ENCODE measurements around the gene FHIT. TPM values are rescaled to one million over a fixed set of nuclear protein-coding genes. Genes with fewer than 3 reads are reported as not detected.

FHIT gene
- total and polyA plus RNA-seq, 7 donors: 2.4 to 10.2 (median 6.1) TPM

- intact Hi-C loops (cut with DNase I): no loop called here
- DNase-seq: no peak
- 84 to 92% methylated on average over 4 of the region's 4 CpGs for WGBS, 2 donors
These were observed 4.1 kb downstream of the FHIT start for GRCh38 chr3:61247191-61247590.

GRCh38 chr3:61239871-61240270 is 11.4 kb downstream of the FHIT start:
- DNase-seq: no peak
- TF ChIP-seq CTCF (IDR thresholded peaks at IDR 0.05): no peak
- no peak for TF ChIP-seq POLR2A (IDR thresholded peaks at IDR 0.05)
- no peak for TF ChIP-seq POLR2AphosphoS5 (IDR thresholded peaks at IDR 0.05)
- no peak for TF ChIP-seq EP300 (IDR thresholded peaks at IDR 0.05)

More at GRCh38 chr3:61247191-61247590, 4.1 kb downstream of the FHIT start:
- TF ChIP-seq EP300 (IDR thresholded peaks at IDR 0.05) (no peak), POLR2A (IDR thresholded peaks at IDR 0.05) (no peak), POLR2AphosphoS5 (IDR thresholded peaks at IDR 0.05) (no peak), CTCF (IDR thresholded peaks at IDR 0.05) (no peak)
- H3K27me3 ChIP-seq: no peaks in the 10 kb centered on the region
- no peaks in the 10 kb centered on the region for H3K36me3 ChIP-seq
- H3K27ac ChIP-seq: no peak overlapping the region
- no peaks in the 10 kb centered on the region for H3K9me3 ChIP-seq
- peaks cover 0 to 16% (median 7%) of the 10 kb centered on the region in 4 donors for H3K4me1 ChIP-seq
- no peak overlapping the region for H3K4me3 ChIP-seq

GRCh38 chr3:61237858-61238257 is 13.4 kb downstream of the FHIT start:
- Histone ChIP-seq H3K4me3 (no peak overlapping the region), H3K27ac (no peak overlapping the region), H3K36me3 (no peaks in the 10 kb centered on the region), H3K9me3 (no peaks in the 10 kb centered on the region), H3K4me1 (no peaks in the 10 kb centered on the region), H3K27me3 (no peaks in the 10 kb centered on the region)
- intact Hi-C loops (cut with DNase I): no loop called here
- no peak for TF ChIP-seq EP300 (IDR thresholded peaks at IDR 0.05)
- no peak for TF ChIP-seq POLR2A (IDR thresholded peaks at IDR 0.05)
- TF ChIP-seq POLR2AphosphoS5 (IDR thresholded peaks at IDR 0.05): no peak
- no peak for TF ChIP-seq CTCF (IDR thresholded peaks at IDR 0.05)
- DNase-seq: no peak
- 39 to 63% methylated on average over 1 of the region's 1 CpG for WGBS, 2 donors

More at GRCh38 chr3:61239871-61240270, 11.4 kb downstream of the FHIT start:
- intact Hi-C loops (cut with DNase I): no loop called here
- no peak overlapping the region for H3K27ac ChIP-seq
- H3K4me3 ChIP-seq: no peak overlapping the region
- no peaks in the 10 kb centered on the region for H3K9me3 ChIP-seq
- H3K36me3 ChIP-seq: no peaks in the 10 kb centered on the region
- H3K4me1 ChIP-seq: no peaks in the 10 kb centered on the region
- H3K27me3 ChIP-seq: no peaks in the 10 kb centered on the region

GRCh38 chr3:61236556-61236955 is 14.7 kb downstream of the FHIT start:
- H3K27ac ChIP-seq: no peak overlapping the region
- no peaks in the 10 kb centered on the region for H3K36me3 ChIP-seq
- intact Hi-C loops (cut with DNase I): no loop called here
- no peak for TF ChIP-seq EP300 (IDR thresholded peaks at IDR 0.05)
- TF ChIP-seq POLR2A (IDR thresholded peaks at IDR 0.05): no peak
- TF ChIP-seq POLR2AphosphoS5 (IDR thresholded peaks at IDR 0.05): no peak
- TF ChIP-seq CTCF (IDR thresholded peaks at IDR 0.05): no peak
- no peak for DNase-seq
- H3K4me3 ChIP-seq: no peak overlapping the region
- no peaks in the 10 kb centered on the region for H3K4me1 ChIP-seq
- H3K9me3 ChIP-seq: no peaks in the 10 kb centered on the region
- H3K27me3 ChIP-seq: no peaks in the 10 kb centered on the region

GRCh38 chr3:61233746-61234145 is 17.5 kb downstream of the FHIT start:
- Histone ChIP-seq H3K36me3 (no peaks in the 10 kb centered on the region), H3K4me1 (no peaks in the 10 kb centered on the region), H3K4me3 (no peak overlapping the region), H3K27me3 (no peaks in the 10 kb centered on the region), H3K9me3 (no peaks in the 10 kb centered on the region), H3K27ac (no peak overlapping the region)
- TF ChIP-seq POLR2AphosphoS5 (IDR thresholded peaks at IDR 0.05): no peak
- TF ChIP-seq EP300 (IDR thresholded peaks at IDR 0.05): no peak
- TF ChIP-seq CTCF (IDR thresholded peaks at IDR 0.05): no peak
- intact Hi-C loops (cut with DNase I): no loop called here
- DNase-seq: no peak
